ENCODE data around the gene CHCHD6. TPM values are rescaled to one million over a fixed set of nuclear protein-coding genes. Genes with fewer than 3 reads are reported as not detected.

CHCHD6 gene
- total RNA-seq, 1 donor from 2014 or later = 15.7 TPM

- H3K27ac Mint-ChIP-seq = no peak overlapping the region
- intact Hi-C loops (cut with micrococcal nuclease) = no loop called here
- peaks cover 8% of the 10 kb centered on the region for H3K4me1 Mint-ChIP-seq (ENCODE audit: low read depth)
- no peak for DNase-seq (ENCODE audit: low spot score)
- H3K27me3 Mint-ChIP-seq (ENCODE audit: low read depth) = no peaks in the 10 kb centered on the region
- no peak overlapping the region for H3K4me3 Mint-ChIP-seq (ENCODE audit: low read depth)
- no peaks in the 10 kb centered on the region for H3K9me3 Mint-ChIP-seq
- no peaks in the 10 kb centered on the region for H3K36me3 Mint-ChIP-seq (ENCODE audit: low read depth)
These were observed 181.4 kb downstream of the CHCHD6 start for GRCh38 chr3:126885425-126885824.

GRCh38 chr3:126886217-126886616 is 182.2 kb downstream of the CHCHD6 start:
- intact Hi-C loops (cut with micrococcal nuclease) = no loop called here
- no peaks in the 10 kb centered on the region for H3K27me3 Mint-ChIP-seq (ENCODE audit: low read depth)
- peaks cover 8% of the 10 kb centered on the region for H3K4me1 Mint-ChIP-seq (ENCODE audit: low read depth)
- no peaks in the 10 kb centered on the region for H3K36me3 Mint-ChIP-seq (ENCODE audit: low read depth)
- no peak for DNase-seq (ENCODE audit: low spot score)
- no peaks in the 10 kb centered on the region for H3K9me3 Mint-ChIP-seq
- no peak overlapping the region for H3K4me3 Mint-ChIP-seq (ENCODE audit: low read depth)
- no peak overlapping the region for H3K27ac Mint-ChIP-seq

- no peak overlapping the region for H3K27ac Mint-ChIP-seq
- no peaks in the 10 kb centered on the region for H3K9me3 Mint-ChIP-seq
- no peaks in the 10 kb centered on the region for H3K36me3 Mint-ChIP-seq (ENCODE audit: low read depth)
- no peak overlapping the region for H3K4me3 Mint-ChIP-seq (ENCODE audit: low read depth)
- intact Hi-C loops (cut with micrococcal nuclease) = no loop called here
- no peaks in the 10 kb centered on the region for H3K27me3 Mint-ChIP-seq (ENCODE audit: low read depth)
- peaks cover 8% of the 10 kb centered on the region for H3K4me1 Mint-ChIP-seq (ENCODE audit: low read depth)
- no peak for DNase-seq (ENCODE audit: low spot score)
These were observed 183.6 kb downstream of the CHCHD6 start for GRCh38 chr3:126887686-126888085.

GRCh38 chr3:126888186-126888760 is 184.2 kb downstream of the CHCHD6 start:
- peaks cover 8% of the 10 kb centered on the region for H3K4me1 Mint-ChIP-seq (ENCODE audit: low read depth)

GRCh38 chr3:126889276-126890201 is 185.5 kb downstream of the CHCHD6 start:
- Mint-ChIP-seq H3K4me3 (ENCODE audit: low read depth) (no peak overlapping the region), H3K4me1 (ENCODE audit: low read depth) (peaks cover 8% of the 10 kb centered on the region), H3K27me3 (ENCODE audit: low read depth) (no peaks in the 10 kb centered on the region), H3K9me3 (no peaks in the 10 kb centered on the region), H3K36me3 (ENCODE audit: low read depth) (no peaks in the 10 kb centered on the region), H3K27ac (no peak overlapping the region)
- no peak for DNase-seq (ENCODE audit: low spot score)
- intact Hi-C loops (cut with micrococcal nuclease) = no loop called here

More at GRCh38 chr3:126888186-126888760, 184.2 kb downstream of the CHCHD6 start:
- no peaks in the 10 kb centered on the region for H3K27me3 Mint-ChIP-seq (ENCODE audit: low read depth)
- intact Hi-C loops (cut with micrococcal nuclease) = no loop called here
- no peak overlapping the region for H3K27ac Mint-ChIP-seq
- no peak for DNase-seq (ENCODE audit: low spot score)
- no peaks in the 10 kb centered on the region for H3K36me3 Mint-ChIP-seq (ENCODE audit: low read depth)
- no peak overlapping the region for H3K4me3 Mint-ChIP-seq (ENCODE audit: low read depth)
- H3K9me3 Mint-ChIP-seq = no peaks in the 10 kb centered on the region

- H3K9me3 Mint-ChIP-seq = no peaks in the 10 kb centered on the region
- H3K27ac Mint-ChIP-seq = no peak overlapping the region
- intact Hi-C loops (cut with micrococcal nuclease) = no loop called here
- no peak overlapping the region for H3K4me3 Mint-ChIP-seq (ENCODE audit: low read depth)
- no peaks in the 10 kb centered on the region for H3K36me3 Mint-ChIP-seq (ENCODE audit: low read depth)
- H3K4me1 Mint-ChIP-seq (ENCODE audit: low read depth) = peaks cover 8% of the 10 kb centered on the region
- H3K27me3 Mint-ChIP-seq (ENCODE audit: low read depth) = no peaks in the 10 kb centered on the region
- no peak for DNase-seq (ENCODE audit: low spot score)
These were observed 187.1 kb downstream of the CHCHD6 start for GRCh38 chr3:126891141-126891540.

- H3K9me3 Mint-ChIP-seq = no peaks in the 10 kb centered on the region
- no peaks in the 10 kb centered on the region for H3K36me3 Mint-ChIP-seq (ENCODE audit: low read depth)
- no peak overlapping the region for H3K4me3 Mint-ChIP-seq (ENCODE audit: low read depth)
- H3K27ac Mint-ChIP-seq = no peak overlapping the region
- peaks cover 8% of the 10 kb centered on the region for H3K4me1 Mint-ChIP-seq (ENCODE audit: low read depth)
- intact Hi-C loops (cut with micrococcal nuclease) = no loop called here
- H3K27me3 Mint-ChIP-seq (ENCODE audit: low read depth) = no peaks in the 10 kb centered on the region
- no peak for DNase-seq (ENCODE audit: low spot score)
These were observed 187.8 kb downstream of the CHCHD6 start for GRCh38 chr3:126891791-126892190.

GRCh38 chr3:126893651-126894050 is 189.6 kb downstream of the CHCHD6 start:
- Mint-ChIP-seq H3K9me3 (no peaks in the 10 kb centered on the region), H3K27me3 (ENCODE audit: low read depth) (no peaks in the 10 kb centered on the region), H3K4me1 (ENCODE audit: low read depth) (no peaks in the 10 kb centered on the region), H3K4me3 (ENCODE audit: low read depth) (no peak overlapping the region), H3K27ac (no peak overlapping the region), H3K36me3 (ENCODE audit: low read depth) (no peaks in the 10 kb centered on the region)
- DNase-seq (ENCODE audit: low spot score) = no peak
- intact Hi-C loops (cut with micrococcal nuclease) = no loop called here

- Mint-ChIP-seq H3K4me3 (ENCODE audit: low read depth) (no peak overlapping the region), H3K27me3 (ENCODE audit: low read depth) (no peaks in the 10 kb centered on the region), H3K36me3 (ENCODE audit: low read depth) (no peaks in the 10 kb centered on the region), H3K27ac (no peak overlapping the region), H3K9me3 (no peaks in the 10 kb centered on the region), H3K4me1 (ENCODE audit: low read depth) (no peaks in the 10 kb centered on the region)
- intact Hi-C loops (cut with micrococcal nuclease) = no loop called here
- DNase-seq (ENCODE audit: low spot score) = no peak
These were observed 190.4 kb downstream of the CHCHD6 start for GRCh38 chr3:126894475-126894874.

GRCh38 chr3:126895178-126896066 is 191.4 kb downstream of the CHCHD6 start:
- DNase-seq (ENCODE audit: low spot score) = no peak
- H3K36me3 Mint-ChIP-seq (ENCODE audit: low read depth) = no peaks in the 10 kb centered on the region
- H3K4me3 Mint-ChIP-seq (ENCODE audit: low read depth) = no peak overlapping the region
- no peaks in the 10 kb centered on the region for H3K9me3 Mint-ChIP-seq
- intact Hi-C loops (cut with micrococcal nuclease) = no loop called here
- H3K27me3 Mint-ChIP-seq (ENCODE audit: low read depth) = no peaks in the 10 kb centered on the region
- no peak overlapping the region for H3K27ac Mint-ChIP-seq
- H3K4me1 Mint-ChIP-seq (ENCODE audit: low read depth) = no peaks in the 10 kb centered on the region

- Mint-ChIP-seq H3K4me1 (ENCODE audit: low read depth) (no peaks in the 10 kb centered on the region), H3K9me3 (no peaks in the 10 kb centered on the region), H3K27ac (no peak overlapping the region), H3K27me3 (ENCODE audit: low read depth) (no peaks in the 10 kb centered on the region), H3K4me3 (ENCODE audit: low read depth) (no peak overlapping the region), H3K36me3 (ENCODE audit: low read depth) (no peaks in the 10 kb centered on the region)
- intact Hi-C loops (cut with micrococcal nuclease) = no loop called here
- DNase-seq (ENCODE audit: low spot score) = no peak
These were observed 192.0 kb downstream of the CHCHD6 start for GRCh38 chr3:126896067-126896441.

- H3K4me1 Mint-ChIP-seq (ENCODE audit: low read depth) = no peaks in the 10 kb centered on the region
- no peaks in the 10 kb centered on the region for H3K27me3 Mint-ChIP-seq (ENCODE audit: low read depth)
- no peaks in the 10 kb centered on the region for H3K36me3 Mint-ChIP-seq (ENCODE audit: low read depth)
- H3K27ac Mint-ChIP-seq = no peak overlapping the region
- intact Hi-C loops (cut with micrococcal nuclease) = no loop called here
- no peak overlapping the region for H3K4me3 Mint-ChIP-seq (ENCODE audit: low read depth)
- H3K9me3 Mint-ChIP-seq = no peaks in the 10 kb centered on the region
- DNase-seq (ENCODE audit: low spot score) = no peak
These were observed 192.9 kb downstream of the CHCHD6 start for GRCh38 chr3:126896968-126897367.

- H3K27me3 Mint-ChIP-seq (ENCODE audit: low read depth) = no peaks in the 10 kb centered on the region
- H3K27ac Mint-ChIP-seq = no peak overlapping the region
- H3K4me3 Mint-ChIP-seq (ENCODE audit: low read depth) = no peak overlapping the region
- no peak for DNase-seq (ENCODE audit: low spot score)
- no peaks in the 10 kb centered on the region for H3K36me3 Mint-ChIP-seq (ENCODE audit: low read depth)
- no peaks in the 10 kb centered on the region for H3K4me1 Mint-ChIP-seq (ENCODE audit: low read depth)
- no peaks in the 10 kb centered on the region for H3K9me3 Mint-ChIP-seq
- intact Hi-C loops (cut with micrococcal nuclease) = no loop called here
These were observed 193.9 kb downstream of the CHCHD6 start for GRCh38 chr3:126897943-126898342.

Measured in activated T-helper 2 cell treated with anti-CD3 and anti-CD28 coated beads, Interferon-gamma antibody, Interleukin-2, Interleukin-4, amounts not matched to agents 10 μg/mL and 5 μg/mL and 100 μg/mL, durations not matched to agents 14 hours and 24 hours and 36 hours (primary cell).